NOMO-1 (cell line): ENCODE data around the gene BEST2.
A peak's percentile ranks its signal among the peaks of the same experiment; 100 is the strongest.

ENCODE experiments used
- DNase-seq, 2 experiments: peaks; one replicate each; lab custom pipeline; 2025; ENCODE audit not compliant: unreplicated experiment in 2 of 2; lab: John Stamatoyannopoulos, UW

The BEST2 gene

GRCh38 chr19:12785431-12786031 is 33.9 kb downstream of the BEST2 start:
- DNase-seq: peak; percentile 62 to 83

DNA sequence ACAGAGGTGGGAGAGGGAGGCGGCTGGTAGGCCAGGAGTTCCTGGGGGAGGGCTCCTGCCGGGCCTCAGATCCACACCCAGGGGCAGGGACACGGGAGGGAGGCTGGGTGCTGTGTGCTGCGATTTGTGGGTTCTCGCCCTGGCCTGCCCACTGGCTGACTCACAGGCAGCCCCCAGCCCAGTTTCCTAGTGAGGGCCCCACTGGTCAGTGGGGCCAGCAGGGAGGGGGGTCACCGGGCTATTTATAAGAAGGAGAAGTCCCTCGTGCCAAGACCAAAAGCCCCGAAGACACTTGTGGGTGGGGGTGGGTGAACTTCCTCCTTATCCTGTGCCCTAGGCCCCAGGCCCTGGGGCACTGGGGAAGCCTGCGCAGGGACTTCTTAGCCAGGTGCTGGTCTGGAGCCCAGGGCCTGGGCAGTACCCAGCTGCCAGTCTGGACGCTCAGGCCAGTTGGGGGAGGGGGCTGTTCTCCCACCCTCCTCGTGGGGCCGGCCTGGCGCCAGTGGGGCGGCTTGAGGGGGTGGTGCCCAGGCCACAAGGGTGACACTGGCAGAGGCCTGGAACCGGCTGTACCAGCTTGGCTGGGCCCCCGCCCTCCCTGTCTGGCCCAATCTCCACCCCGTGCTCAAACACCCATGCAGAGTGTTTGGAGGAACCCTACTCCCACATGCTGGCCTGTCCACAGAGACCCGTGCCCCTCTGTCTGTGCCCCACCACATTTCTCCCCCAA is 34.7 kb downstream of the BEST2 start:
- DNase-seq: peak; percentile 60 to 85

- no peak for DNase-seq
Measured at GRCh38 chr19:12786952-12787351, 35.4 kb downstream of the BEST2 start.

GRCh38 chr19:12787458-12787857 is 35.9 kb downstream of the BEST2 start:
- DNase-seq: no peak

DNA sequence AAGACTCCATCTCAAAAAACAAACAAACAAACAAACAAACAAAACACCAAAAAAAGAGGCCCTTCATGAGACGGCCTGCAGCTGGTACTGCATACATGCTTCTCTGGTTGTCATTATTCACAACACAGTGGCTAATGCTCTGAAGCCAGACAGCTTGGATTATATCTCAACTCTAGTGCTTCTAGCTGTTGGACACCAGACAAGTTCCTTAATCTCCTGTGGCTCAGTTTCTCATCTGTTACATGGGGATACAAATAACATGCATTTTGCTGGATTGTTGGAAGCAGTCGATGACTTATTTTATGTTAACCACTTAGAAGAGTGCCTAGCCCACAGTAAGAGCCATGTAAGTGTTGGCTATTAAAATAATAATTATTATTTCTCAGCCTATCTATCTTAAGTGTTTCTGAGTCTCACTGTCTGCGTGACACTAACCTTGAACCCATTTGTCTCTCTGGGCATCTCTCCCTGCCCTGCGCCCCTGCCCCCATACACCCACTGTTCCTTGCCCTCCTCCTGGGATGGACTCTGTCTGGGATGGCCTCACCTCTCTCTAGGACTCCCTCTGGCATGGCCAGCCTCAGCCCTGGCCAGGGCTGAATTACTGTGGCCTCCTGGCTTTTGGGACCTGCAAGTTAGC is 36.6 kb downstream of the BEST2 start:
- DNase-seq: no peak

DNA sequence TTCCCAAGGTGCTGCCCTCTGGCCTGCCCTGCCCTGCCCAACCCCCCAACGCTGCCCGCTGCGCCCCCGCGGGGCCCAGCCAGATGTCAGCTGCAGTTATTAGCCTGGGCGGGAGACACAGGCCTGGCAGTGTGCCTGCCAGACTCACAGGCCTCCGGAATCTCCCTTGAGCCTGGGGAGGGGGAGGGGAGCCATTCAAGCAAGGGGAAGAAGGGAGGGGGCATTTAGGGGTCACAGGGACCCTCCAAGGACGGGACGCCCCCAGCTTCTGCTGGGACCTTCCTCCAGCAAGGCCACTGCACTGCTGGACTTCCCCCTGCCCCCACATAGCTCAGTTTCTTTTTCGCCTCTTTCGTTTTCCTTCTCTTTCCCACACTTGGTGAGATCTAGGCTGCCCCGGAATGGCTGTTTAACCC is 37.1 kb downstream of the BEST2 start:
- peak in 1 of 2 experiments; percentile 51 for DNase-seq

DNA sequence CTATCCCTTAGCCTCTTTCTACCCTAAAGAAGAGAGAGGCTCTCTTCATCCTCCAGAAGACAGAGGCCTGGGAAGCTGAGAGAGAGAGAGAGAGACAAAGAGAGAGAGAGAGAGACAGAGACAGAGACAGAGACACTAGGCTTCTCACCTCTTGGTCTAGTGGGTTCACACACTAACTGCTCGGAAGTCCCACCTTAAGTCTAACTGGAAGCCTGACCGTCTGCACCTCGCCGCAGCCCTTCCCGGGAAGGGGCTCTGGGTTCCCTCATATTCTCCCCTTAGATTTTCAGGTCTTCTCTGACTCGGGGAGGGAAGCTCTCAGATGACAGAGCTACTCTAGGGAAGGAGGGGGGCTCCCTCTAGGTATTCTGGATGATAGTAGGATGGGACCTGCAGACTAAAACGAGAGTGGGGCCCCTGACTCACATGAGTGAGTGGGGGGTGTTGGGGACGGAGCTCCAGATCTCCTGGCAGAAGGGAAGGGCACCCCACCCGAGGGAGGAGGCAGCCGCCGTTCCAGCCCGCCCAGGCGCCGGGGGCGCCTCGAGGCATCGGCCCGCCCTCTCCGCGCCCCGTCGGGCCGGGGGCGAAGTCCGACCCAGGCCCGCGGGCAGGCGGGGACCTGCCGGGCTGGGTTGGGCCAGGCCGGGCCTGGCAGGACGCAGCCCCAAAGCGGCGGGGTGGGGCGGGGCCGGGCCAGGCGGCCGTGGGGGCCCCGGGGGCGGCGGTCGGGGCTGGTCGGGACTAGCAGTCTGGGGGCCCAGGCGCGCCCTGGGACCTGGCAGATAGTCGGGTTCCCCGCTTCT is 37.7 kb downstream of the BEST2 start:
- peak in 1 of 2 experiments; percentile 51 for DNase-seq

DNA sequence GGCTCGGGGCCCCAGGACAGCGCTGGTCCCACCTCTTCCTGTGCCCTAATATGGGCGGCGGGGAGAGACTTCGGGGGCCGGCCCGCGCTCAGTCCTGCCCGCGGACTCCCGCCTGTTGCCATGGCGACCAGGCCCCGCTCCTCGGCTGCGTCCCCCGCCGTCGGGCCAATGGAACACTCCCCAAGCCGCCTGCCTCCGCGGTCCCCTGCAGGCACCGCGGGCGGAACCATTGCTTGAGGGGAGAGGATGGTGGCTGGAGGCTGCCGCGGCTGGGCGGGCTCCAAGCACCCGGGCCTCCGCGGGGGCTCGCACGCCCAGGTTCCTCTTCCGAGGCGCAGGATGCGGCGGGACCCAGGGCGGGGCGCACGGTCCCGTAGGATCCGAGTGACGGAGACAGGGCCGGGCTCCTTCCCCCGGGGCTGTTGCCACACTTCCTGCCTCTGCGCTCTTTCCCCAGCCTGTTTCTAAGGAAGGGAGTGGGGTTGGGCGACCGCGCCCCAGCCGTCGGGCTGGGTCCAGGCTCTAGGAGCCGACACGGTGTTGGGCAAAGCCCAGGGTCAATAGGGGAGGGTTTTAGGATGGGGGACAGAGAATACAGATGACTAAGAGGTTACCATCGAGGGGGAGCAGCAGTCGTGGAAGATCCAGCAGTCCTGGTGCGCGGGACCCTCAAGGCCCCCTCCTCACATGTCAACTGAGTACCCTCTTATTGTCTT is 38.5 kb downstream of the BEST2 start:
- DNase-seq: peak; percentile 97 to 100

- DNase-seq: peak in 1 of 2 experiments; percentile 20
Measured at GRCh38 chr19:12790628-12791344, 39.2 kb downstream of the BEST2 start.

GRCh38 chr19:12791345-12792050 is 39.9 kb downstream of the BEST2 start, which contains the start of gene JUNB:
JUNB (plus strand) TSS chr19:12791486; CDS start chr19:12791772, 286 bp downstream.
- DNase-seq: peak; percentile 89 to 95

- DNase-seq: peak; percentile 72 to 78
Measured at GRCh38 chr19:12792051-12792852, 40.7 kb downstream of the BEST2 start.

- DNase-seq: no peak
Measured at GRCh38 chr19:12792853-12793289, 41.3 kb downstream of the BEST2 start.

- DNase-seq: peak; percentile 75 to 90
Measured at GRCh38 chr19:12793290-12794195, 42.0 kb downstream of the BEST2 start.

DNA sequence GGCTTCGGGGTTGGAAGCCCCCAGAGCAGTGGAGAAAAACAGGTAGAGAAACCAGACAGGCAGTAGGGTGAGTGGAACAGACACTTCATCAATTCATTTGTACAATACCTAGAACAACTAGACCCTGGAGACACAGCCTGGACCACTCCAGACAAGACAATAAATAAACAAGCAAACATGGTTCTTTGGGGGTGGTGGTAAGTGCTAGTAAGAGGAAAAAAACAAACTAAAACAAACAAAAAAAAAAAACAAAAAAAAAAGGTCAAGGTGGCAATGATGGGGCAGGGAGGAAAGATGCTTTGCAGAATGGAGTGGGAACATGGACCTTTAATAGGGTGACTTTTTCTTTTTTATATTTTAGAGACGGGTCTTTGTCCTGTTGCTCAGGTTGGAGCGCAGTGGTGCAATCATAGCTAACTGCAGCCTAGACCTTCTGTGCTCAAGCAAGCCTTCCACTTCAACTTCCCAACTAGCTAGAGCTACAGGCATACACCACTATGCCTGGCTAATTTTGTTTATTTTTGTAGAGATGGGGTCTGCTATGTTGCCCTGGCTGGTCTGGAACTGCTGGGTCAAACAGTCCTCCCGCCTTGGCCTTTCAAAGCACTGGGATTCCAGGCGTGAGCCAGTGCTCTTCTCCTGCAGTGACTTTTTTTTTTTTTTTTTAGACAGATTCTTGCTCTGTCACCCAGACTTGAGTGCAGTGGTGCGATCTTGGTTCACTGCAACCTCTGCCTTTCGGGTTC is 42.8 kb downstream of the BEST2 start:
- DNase-seq: no peak

- DNase-seq: no peak
Measured at GRCh38 chr19:12794971-12795381, 43.4 kb downstream of the BEST2 start.
